ENCODE data around the gene GRIFIN. TPM values are rescaled to one million over a fixed set of nuclear protein-coding genes. Genes with fewer than 3 reads are reported as not detected.

Gene GRIFIN
- total RNA-seq, 8 experiments from 2014 or later, result not detected

GRCh38 chr7:2490181-2490651 is 14.0 kb upstream of the GRIFIN start:
- Histone ChIP-seq H3K27ac (no peak overlapping the region), H3K4me3 (no peak overlapping the region), H3K4me1 (replicated peaks in 1 of 2) (peaks cover 17 to 38% of the 10 kb centered on the region in 2 donors)
- in situ Hi-C loops (cut with MboI; ENCODE audit: low pct_unique_long_range_greater_than_20kb in 2 of 9, low sequenced_read_pairs in 9 of 9, unreplicated experiment in 9 of 9), result no loop called here
- ATAC-seq (replicated peaks in 6 of 8), result no peak
- WGBS, 10 experiments, result 20 to 100% methylated on average over 1 of the region's 13 CpGs; no CpG with 5 or more reads in 8 of the 10 experiments

DNA sequence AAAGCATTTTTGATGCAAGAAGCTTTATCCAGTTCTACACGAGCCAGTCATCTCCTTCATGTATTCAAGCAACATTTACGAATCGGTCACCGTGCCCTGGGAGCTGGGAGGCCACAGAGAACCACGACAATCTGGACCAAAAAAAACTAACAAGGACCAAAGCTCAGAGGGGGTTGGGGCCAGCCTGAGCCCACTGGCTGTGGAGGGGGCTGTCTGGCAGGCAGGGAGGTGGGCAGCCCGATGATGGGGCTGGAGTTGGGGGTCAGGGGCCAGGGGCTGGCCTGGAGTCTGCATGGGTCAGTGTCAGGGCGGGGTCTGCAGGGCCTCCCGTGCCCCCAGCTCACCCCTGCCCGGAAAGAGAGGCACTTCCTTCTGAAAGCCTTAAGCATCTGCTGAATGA is 12.5 kb upstream of the GRIFIN start:
- WGBS, 10 experiments, result 5 to 67% (median 60%) methylated on average over 2 to 4 of the region's 9 CpGs; no CpG with 5 or more reads in 7 of the 10 experiments
- Histone ChIP-seq H3K27ac (no peak overlapping the region), H3K4me1 (replicated peaks in 1 of 2) (peaks cover 9 to 22% of the 10 kb centered on the region in 2 donors), H3K4me3 (no peak overlapping the region)
- in situ Hi-C loops (cut with MboI; ENCODE audit: low pct_unique_long_range_greater_than_20kb in 2 of 9, low sequenced_read_pairs in 9 of 9, unreplicated experiment in 9 of 9), result no loop called here
- ATAC-seq (replicated peaks in 6 of 8), result peak in 1 of 8 experiments; percentile 19

GRCh38 chr7:2488272-2488645 is 12.1 kb upstream of the GRIFIN start:
- Histone ChIP-seq H3K4me3 (no peak overlapping the region), H3K27ac (no peak overlapping the region), H3K4me1 (replicated peaks in 1 of 2) (peaks cover 9 to 18% of the 10 kb centered on the region in 2 donors)
- WGBS, 10 experiments, result 20 to 100% (median 71%) methylated on average over 1 to 3 of the region's 8 CpGs; no CpG with 5 or more reads in 5 of the 10 experiments
- in situ Hi-C loops (cut with MboI; ENCODE audit: low pct_unique_long_range_greater_than_20kb in 2 of 9, low sequenced_read_pairs in 9 of 9, unreplicated experiment in 9 of 9), result no loop called here
- ATAC-seq (replicated peaks in 6 of 8), result peak in 4 of 8 experiments; percentile 9 to 73 (median 40)

GRCh38 chr7:2487586-2488271 is 11.5 kb upstream of the GRIFIN start:
- Histone ChIP-seq H3K4me1 (replicated peaks in 1 of 2) (peaks cover 9 to 16% of the 10 kb centered on the region in 2 donors), H3K27ac (no peak overlapping the region), H3K4me3 (no peak overlapping the region)
- in situ Hi-C loops (cut with MboI; ENCODE audit: low pct_unique_long_range_greater_than_20kb in 2 of 9, low sequenced_read_pairs in 9 of 9, unreplicated experiment in 9 of 9), result no loop called here
- 73 to 100% methylated on average over 1 to 3 of the region's 14 CpGs; no CpG with 5 or more reads in 8 of the 10 experiments for WGBS, 10 experiments
- peak in 5 of 8 experiments; percentile 13 to 60 (median 33) for ATAC-seq (replicated peaks in 6 of 8)

DNA sequence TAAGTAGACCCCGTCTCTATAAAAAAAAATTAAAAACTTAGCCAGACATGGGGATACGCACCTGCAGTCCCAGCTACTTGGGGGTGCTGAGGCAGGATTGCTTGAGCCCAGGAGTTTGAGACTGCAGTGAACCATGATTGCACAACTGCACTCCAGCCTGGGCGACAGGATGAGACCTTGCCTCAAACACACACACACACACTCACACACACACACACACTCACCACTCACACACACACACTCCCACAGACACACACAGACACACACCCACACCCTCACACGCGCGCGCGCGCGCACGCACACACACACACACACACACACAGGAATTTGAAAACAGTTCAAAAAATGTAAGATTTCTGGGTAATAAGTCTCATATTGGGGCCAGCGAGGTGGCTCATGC is 8.7 kb upstream of the GRIFIN start:
- no peak for ATAC-seq (replicated peaks in 6 of 8)
- no peak overlapping the region for H3K27ac ChIP-seq
- in situ Hi-C loops (cut with MboI; ENCODE audit: low pct_unique_long_range_greater_than_20kb in 2 of 9, low sequenced_read_pairs in 9 of 9, unreplicated experiment in 9 of 9), result no loop called here
- peaks cover 9 to 20% of the 10 kb centered on the region in 2 donors for H3K4me1 ChIP-seq (replicated peaks in 1 of 2)
- H3K4me3 ChIP-seq, result no peak overlapping the region
- 73 to 100% (median 91%) methylated on average over 1 to 10 of the region's 12 CpGs; no CpG with 5 or more reads in 2 of the 10 experiments for WGBS, 10 experiments

- Histone ChIP-seq H3K27ac (no peak overlapping the region), H3K4me1 (replicated peaks in 1 of 2) (peaks cover 6 to 20% of the 10 kb centered on the region in 2 donors), H3K4me3 (no peak overlapping the region)
- peak in 4 of 8 experiments; percentile 31 to 59 (median 44) for ATAC-seq (replicated peaks in 6 of 8)
- in situ Hi-C loops (cut with MboI; ENCODE audit: low pct_unique_long_range_greater_than_20kb in 2 of 9, low sequenced_read_pairs in 9 of 9, unreplicated experiment in 9 of 9), result no loop called here
- 20 to 100% (median 83%) methylated on average over 1 to 4 of the region's 5 CpGs; no CpG with 5 or more reads in 2 of the 10 experiments for WGBS, 10 experiments
These were observed 7.3 kb upstream of the GRIFIN start for GRCh38 chr7:2483494-2483893.

GRCh38 chr7:2482725-2483451 is 6.7 kb upstream of the GRIFIN start:
- peaks cover 0 to 20% of the 10 kb centered on the region in 2 donors for H3K4me1 ChIP-seq (replicated peaks in 1 of 2)
- H3K27ac ChIP-seq, result no peak overlapping the region
- WGBS, 10 experiments, result 55 to 100% (median 82%) methylated on average over 1 to 8 of the region's 10 CpGs; no CpG with 5 or more reads in 2 of the 10 experiments
- in situ Hi-C loops (cut with MboI; ENCODE audit: low pct_unique_long_range_greater_than_20kb in 2 of 9, low sequenced_read_pairs in 9 of 9, unreplicated experiment in 9 of 9), result no loop called here
- ATAC-seq (replicated peaks in 6 of 8), result no peak
- H3K4me3 ChIP-seq, result no peak overlapping the region

GRCh38 chr7:2481195-2481594 is 5.0 kb upstream of the GRIFIN start:
- no peak for ATAC-seq (replicated peaks in 6 of 8)
- 58 to 100% (median 94%) methylated on average over 1 to 4 of the region's 4 CpGs; no CpG with 5 or more reads in 4 of the 10 experiments for WGBS, 10 experiments
- in situ Hi-C loops (cut with MboI; ENCODE audit: low pct_unique_long_range_greater_than_20kb in 2 of 9, low sequenced_read_pairs in 9 of 9, unreplicated experiment in 9 of 9), result no loop called here

GRCh38 chr7:2480070-2480408 is 3.8 kb upstream of the GRIFIN start:
- H3K27ac ChIP-seq, result peak overlapping the region in 1 of 2 donors; percentile 11
- H3K4me1 ChIP-seq (replicated peaks in 1 of 2), result peaks cover 7 to 30% of the 10 kb centered on the region in 2 donors
- no peak for ATAC-seq (replicated peaks in 6 of 8)
- H3K4me3 ChIP-seq, result no peak overlapping the region
- in situ Hi-C loops (cut with MboI; ENCODE audit: low pct_unique_long_range_greater_than_20kb in 2 of 9, low sequenced_read_pairs in 9 of 9, unreplicated experiment in 9 of 9), result no loop called here
- 13 to 62% methylated on average over 3 to 11 of the region's 21 CpGs; no CpG with 5 or more reads in 8 of the 10 experiments for WGBS, 10 experiments

More at GRCh38 chr7:2481195-2481594, 5.0 kb upstream of the GRIFIN start:
- no peak overlapping the region for H3K4me3 ChIP-seq
- H3K27ac ChIP-seq, result no peak overlapping the region
- peaks cover 7 to 30% of the 10 kb centered on the region in 2 donors for H3K4me1 ChIP-seq (replicated peaks in 1 of 2)

GRCh38 chr7:2479276-2480069 is 3.3 kb upstream of the GRIFIN start:
- no peak overlapping the region for H3K4me3 ChIP-seq
- no peak for ATAC-seq (replicated peaks in 6 of 8)
- H3K27ac ChIP-seq, result no peak overlapping the region
- H3K4me1 ChIP-seq (replicated peaks in 1 of 2), result peaks cover 7 to 31% of the 10 kb centered on the region in 2 donors
- in situ Hi-C loops (cut with MboI; ENCODE audit: low pct_unique_long_range_greater_than_20kb in 2 of 9, low sequenced_read_pairs in 9 of 9, unreplicated experiment in 9 of 9), result no loop called here
- 40 to 100% (median 88%) methylated on average over 1 to 12 of the region's 16 CpGs; no CpG with 5 or more reads in 3 of the 10 experiments for WGBS, 10 experiments

GRCh38 chr7:2478800-2479199 is 2.6 kb upstream of the GRIFIN start:
- in situ Hi-C loops (cut with MboI; ENCODE audit: low pct_unique_long_range_greater_than_20kb in 2 of 9, low sequenced_read_pairs in 9 of 9, unreplicated experiment in 9 of 9), result no loop called here

DNA sequence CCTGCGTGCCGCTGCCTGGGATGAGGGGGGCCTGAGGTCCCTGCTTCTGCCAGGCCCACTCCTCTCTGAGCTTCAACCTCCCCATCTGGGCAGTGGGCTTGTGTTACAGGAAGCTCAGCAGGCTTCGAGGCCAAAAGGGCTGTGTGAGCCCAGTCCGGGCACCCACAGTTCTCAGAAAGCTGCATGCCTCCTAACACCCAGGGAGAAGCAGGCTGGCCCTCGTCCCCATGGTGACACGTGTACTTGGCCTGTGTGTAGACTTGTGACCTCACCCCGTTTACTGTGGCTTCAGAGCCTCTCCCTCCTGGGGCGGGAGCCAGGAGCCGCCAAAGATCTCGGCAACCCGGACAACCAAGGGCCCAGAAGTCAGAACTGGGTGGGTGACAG is 2.2 kb upstream of the GRIFIN start:
- Histone ChIP-seq H3K4me1 (replicated peaks in 1 of 2) (peaks cover 7 to 35% of the 10 kb centered on the region in 2 donors), H3K4me3 (no peak overlapping the region), H3K27ac (no peak overlapping the region)
- 4 to 80% (median 50%) methylated on average over 1 to 11 of the region's 11 CpGs; no CpG with 5 or more reads in 7 of the 10 experiments for WGBS, 10 experiments
- peak in 6 of 8 experiments; percentile 26 to 85 (median 64) for ATAC-seq (replicated peaks in 6 of 8)
- in situ Hi-C loops (cut with MboI; ENCODE audit: low pct_unique_long_range_greater_than_20kb in 2 of 9, low sequenced_read_pairs in 9 of 9, unreplicated experiment in 9 of 9), result no loop called here

More at GRCh38 chr7:2478800-2479199, 2.6 kb upstream of the GRIFIN start:
- no peak overlapping the region for H3K27ac ChIP-seq
- no peak for ATAC-seq (replicated peaks in 6 of 8)
- H3K4me3 ChIP-seq, result no peak overlapping the region
- WGBS, 10 experiments, result 58 to 100% (median 90%) methylated on average over 1 to 4 of the region's 19 CpGs; no CpG with 5 or more reads in 7 of the 10 experiments
- H3K4me1 ChIP-seq (replicated peaks in 1 of 2), result peaks cover 7 to 35% of the 10 kb centered on the region in 2 donors

All from motor neuron (in vitro differentiated cells).